ENCODE results near the gene GLYATL1. TPM values are rescaled to one million over a fixed set of nuclear protein-coding genes. Genes with fewer than 3 reads are reported as not detected.

The GLYATL1 gene
- total and polyA plus RNA-seq, 2 of the 13 experiments (the other 11 are each of a cell fraction or from before 2014, with no cell fraction given) = 0.17 TPM; not detected in 1

GRCh38 chr11:58968251-58968711, 29.0 kb downstream of the GLYATL1 start (continued):
- TF ChIP-seq KIAA2018 (CRISPR knock-in tag; IDR thresholded peaks at IDR 0.05; ENCODE audit: borderline replicate concordance) = no peak
- TF ChIP-seq ZNF792 (CRISPR knock-in tag; IDR thresholded peaks at IDR 0.05) = no peak
- TF ChIP-seq CREM (IDR thresholded peaks at IDR 0.05) = no peak
- no peak for TF ChIP-seq CREM (CRISPR knock-in tag; IDR thresholded peaks at IDR 0.05)

GRCh38 chr11:58977470-58977869, 38.2 kb downstream of the GLYATL1 start:
- no peaks in the 10 kb centered on the region for H3K36me3 ChIP-seq (replicated peaks in 1 of 2; ENCODE audit: control insufficient read depth in 1 of 2, insufficient read depth in 2 of 2, low read length in 2 of 2)
- intact Hi-C loops (cut with micrococcal nuclease; ENCODE audit: unreplicated experiment) = no loop called here
- ChIA-PET CTCF (ENCODE audit: low intra/inter-chr PET ratio, low total read pairs) (no interaction called here), POLR2A (no interaction called here)
- FAIRE-seq = no peak
- no peak for DNase-seq (ENCODE audit: low spot score)
- ATAC-seq = no peak
- in situ Hi-C loops (cut with HindIII; ENCODE audit: extremely low pct_ligation_motif_present, low pct_unique_long_range_greater_than_20kb) = no loop called here
- H3K27me3 ChIP-seq (ENCODE audit: control insufficient read depth in 1 of 2, insufficient read depth in 2 of 2, low read length in 2 of 2) = no peaks in the 10 kb centered on the region
- H4K20me1 ChIP-seq (ENCODE audit: insufficient read depth, low read length) = no peaks in the 10 kb centered on the region
- H3K79me2 ChIP-seq (ENCODE audit: insufficient read depth, low read length) = no peaks in the 10 kb centered on the region
- H3K27ac ChIP-seq (ENCODE audit: extremely low read length, insufficient read depth, low read length) = no peak overlapping the region
- peaks cover 7% of the 10 kb centered on the region for H3K4me1 ChIP-seq (ENCODE audit: insufficient read depth, low read length)
- H3K9ac ChIP-seq (ENCODE audit: insufficient read depth, low read depth, low read length) = no peak overlapping the region
- no peak overlapping the region for H3K4me2 ChIP-seq (ENCODE audit: low read depth, low read length)
- no peak overlapping the region for H3K4me3 ChIP-seq (replicated peaks in 1 of 3; ENCODE audit: insufficient read depth in 1 of 3, low read depth in 2 of 3, low read length in 3 of 3)
- H2AFZ ChIP-seq (ENCODE audit: low read length) = no peak overlapping the region
- no TSS peak for BruUV-seq (replicated peaks)
- H3K9me3 ChIP-seq (ENCODE audit: low read length) = no peaks in the 10 kb centered on the region
- TF ChIP-seq ZNF160 (CRISPR knock-in tag; IDR thresholded peaks at IDR 0.05) (no peak), RARG (CRISPR knock-in tag; IDR thresholded peaks at IDR 0.05; ENCODE audit: low read depth) (no peak), ZBTB42 (CRISPR knock-in tag; IDR thresholded peaks at IDR 0.05) (no peak), ZBTB14 (CRISPR knock-in tag; IDR thresholded peaks at IDR 0.05) (no peak), ZNF564 (CRISPR knock-in tag; IDR thresholded peaks at IDR 0.05) (no peak), ZNF510 (CRISPR knock-in tag; IDR thresholded peaks at IDR 0.05; ENCODE audit: low read depth) (no peak), E2F2 (CRISPR knock-in tag; IDR thresholded peaks at IDR 0.05; ENCODE audit: borderline replicate concordance) (no peak), SYNCRIP (IDR thresholded peaks at IDR 0.05; ENCODE audit: insufficient read depth, low read depth, low read length) (no peak)
